ELF-1 (cell line): ENCODE measurements around the gene MSX2.

ENCODE experiments used
- DNase-seq: peaks from one replicate; pipeline ENCODE4 v3.0.0-alpha.2; 2016; ENCODE audit warnings: low read depth, low spot score

MSX2 gene

GRCh38 chr5:174773371-174773770 lies 49.0 kb downstream of the MSX2 start:
- no peak for DNase-seq

DNA sequence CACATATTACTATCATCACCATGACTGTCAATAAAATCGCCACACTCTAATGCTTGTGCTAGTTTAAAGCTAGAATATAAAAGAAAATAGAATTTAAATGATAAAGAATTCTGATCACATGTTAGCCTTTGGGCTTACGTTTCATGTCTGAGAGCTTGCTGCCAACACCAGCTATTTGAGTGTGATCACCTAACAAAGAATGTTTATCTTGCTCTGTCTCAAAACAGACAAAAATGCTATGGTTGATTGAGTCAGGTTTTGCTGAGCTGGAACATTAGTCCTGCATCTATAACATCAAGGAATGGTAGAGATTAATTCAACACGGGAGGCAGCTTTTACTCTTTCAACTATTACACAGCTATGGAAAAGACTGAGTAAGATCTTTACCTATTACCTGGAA lies 50.7 kb downstream of the MSX2 start:
- DNase-seq: no peak

GRCh38 chr5:174777111-174777510 lies 52.7 kb downstream of the MSX2 start:
- no peak for DNase-seq

DNA sequence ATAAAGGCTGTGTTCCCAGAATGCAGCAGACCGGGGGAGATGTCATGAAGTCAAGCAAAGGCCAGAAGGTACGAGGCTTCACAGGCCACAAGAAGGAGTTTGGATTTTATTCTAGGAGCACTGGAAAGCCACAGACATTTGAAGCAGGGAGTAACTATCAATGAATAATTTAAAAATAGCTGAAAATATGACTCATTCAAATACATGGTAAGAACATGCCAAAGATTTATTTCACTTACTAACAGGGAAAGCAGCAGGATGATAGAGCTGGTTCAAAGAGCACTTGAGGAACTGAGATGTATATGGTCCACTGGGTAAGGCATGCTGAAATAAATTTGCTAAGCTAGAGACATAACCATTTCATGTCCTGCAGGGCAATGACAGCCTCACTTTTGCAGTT lies 53.2 kb downstream of the MSX2 start:
- DNase-seq: no peak
